Stimulated activated CD4-positive, alpha-beta T cell treated with anti-CD3 and anti-CD28 coated beads, TNF-alpha, amount 100 ng/mL, for 4 hours (primary cell): ENCODE data around the gene SEC14L3.

ENCODE experiments used
- DNase-seq, 3 experiments: peaks; one replicate each; pipeline ENCODE4 v3.0.0-alpha.2; 2020; ENCODE audit warnings: low read depth in 3 of 3

Gene SEC14L3

DNA sequence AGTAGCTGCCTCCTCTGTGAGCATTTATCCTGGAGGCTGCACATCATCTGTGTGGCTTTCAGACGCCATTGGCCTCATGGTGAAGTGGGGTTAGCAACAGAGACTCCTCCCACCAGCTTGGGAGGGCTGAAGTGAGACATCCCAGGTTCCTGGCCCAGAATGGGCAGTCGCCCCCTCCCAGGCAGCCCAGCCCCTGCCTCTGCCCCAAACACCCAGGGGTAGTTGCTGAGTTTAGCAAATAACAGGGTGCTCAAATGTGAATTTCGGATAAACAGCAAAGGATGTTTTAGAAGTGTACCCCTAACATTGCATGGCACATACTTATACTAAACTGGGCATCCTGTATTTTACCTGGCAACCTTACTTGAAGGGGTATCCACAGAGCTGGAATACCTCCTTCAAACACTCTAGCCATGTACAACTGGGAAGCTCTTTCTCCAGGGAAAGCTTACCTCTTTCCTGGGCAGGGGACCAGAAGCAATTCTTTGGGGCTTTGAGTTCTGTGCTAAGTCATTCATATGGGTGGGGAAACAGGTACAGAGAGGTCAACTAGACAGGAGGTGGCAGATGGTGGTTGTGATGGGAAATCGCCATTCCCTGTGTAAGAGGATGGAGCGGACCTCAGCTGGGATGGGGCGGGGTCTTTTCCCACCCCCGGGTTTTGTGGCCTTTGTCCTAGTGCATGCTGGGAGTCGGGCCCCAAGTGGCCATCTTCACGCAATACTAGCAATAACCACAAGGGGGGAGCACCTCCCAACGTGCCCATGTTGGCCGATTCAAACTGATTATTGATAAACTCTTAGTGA is 27.0 kb downstream of the SEC14L3 start:
- no peak for DNase-seq

DNA sequence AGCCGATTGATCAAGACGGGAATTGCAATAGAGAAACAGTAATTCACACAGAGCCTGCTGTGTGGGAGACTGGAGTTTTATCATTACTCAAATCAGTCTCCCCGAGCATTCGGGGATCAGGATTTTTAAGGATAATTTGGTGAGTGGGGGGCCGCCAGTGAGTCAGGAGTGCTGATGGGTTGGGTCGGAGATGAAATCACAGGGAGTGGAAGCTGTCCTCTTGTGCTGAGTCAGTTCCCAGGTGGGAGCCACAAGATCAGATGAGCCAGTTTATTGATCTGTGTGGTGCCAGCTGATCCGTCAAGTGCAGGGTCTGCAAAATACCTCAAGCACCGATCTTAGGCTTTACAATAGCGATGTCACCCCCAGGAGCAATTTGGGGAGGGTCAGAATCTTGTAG is 30.7 kb downstream of the SEC14L3 start:
- DNase-seq = no peak

DNA sequence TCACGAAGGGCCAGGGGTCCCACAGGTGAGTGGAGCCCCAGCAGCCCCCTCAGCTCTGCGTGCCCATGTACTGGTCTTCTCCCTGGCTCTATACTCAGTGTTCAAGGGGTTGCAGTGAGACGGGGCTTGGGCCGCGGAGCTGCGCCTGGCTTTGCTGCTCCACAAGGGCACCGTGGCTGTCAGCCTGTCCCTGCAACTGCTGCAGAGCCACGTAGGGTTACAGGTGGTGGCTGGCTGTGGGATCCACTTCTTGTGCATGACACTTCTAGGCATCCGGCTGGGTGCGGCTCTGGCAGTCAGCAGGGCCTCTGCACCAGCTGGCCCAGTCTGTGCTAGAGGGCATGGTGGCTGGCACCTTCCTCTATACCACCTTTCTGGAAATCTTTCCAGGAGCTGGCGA is 32.0 kb downstream of the SEC14L3 start:
- DNase-seq = no peak

DNA sequence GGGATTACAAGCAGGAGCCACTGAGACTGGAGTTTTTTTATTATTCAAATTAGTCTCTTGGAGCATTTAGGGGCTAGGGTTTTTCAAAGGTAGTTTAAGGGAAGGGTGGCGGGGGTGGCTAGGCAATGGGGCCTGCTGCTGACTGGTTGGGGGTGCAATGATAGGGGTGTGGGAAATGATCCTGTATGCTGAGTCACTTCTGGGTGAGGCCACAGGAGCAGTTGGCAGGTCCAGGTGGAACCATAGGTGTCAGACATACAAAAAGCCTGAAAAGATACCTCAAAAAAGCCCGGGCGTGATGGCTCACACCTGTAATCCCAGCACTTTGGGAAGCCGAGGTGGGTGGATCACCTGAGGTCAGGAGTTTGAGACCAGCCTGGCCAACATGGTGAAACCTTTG is 32.6 kb downstream of the SEC14L3 start:
- DNase-seq = no peak

DNA sequence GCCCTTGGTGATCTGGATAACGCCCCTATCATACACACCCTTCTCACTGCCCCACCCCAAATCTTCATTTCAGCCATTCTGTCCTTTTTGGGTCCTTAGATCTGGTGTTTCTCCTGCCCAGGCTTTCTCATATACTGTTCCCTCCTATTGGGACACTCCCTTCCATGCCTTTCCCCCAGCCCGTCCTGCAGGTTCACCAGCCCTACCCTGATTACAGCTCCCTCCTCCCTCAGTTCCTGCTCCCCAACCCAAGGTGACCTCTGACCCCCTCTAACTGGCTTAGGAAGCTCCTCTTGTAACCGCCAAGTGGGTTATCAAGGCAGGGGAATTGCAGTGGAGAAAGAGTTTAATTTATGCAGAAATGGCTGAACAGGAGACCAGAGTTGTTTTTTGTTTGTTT is 33.3 kb downstream of the SEC14L3 start:
- no peak for DNase-seq

DNA sequence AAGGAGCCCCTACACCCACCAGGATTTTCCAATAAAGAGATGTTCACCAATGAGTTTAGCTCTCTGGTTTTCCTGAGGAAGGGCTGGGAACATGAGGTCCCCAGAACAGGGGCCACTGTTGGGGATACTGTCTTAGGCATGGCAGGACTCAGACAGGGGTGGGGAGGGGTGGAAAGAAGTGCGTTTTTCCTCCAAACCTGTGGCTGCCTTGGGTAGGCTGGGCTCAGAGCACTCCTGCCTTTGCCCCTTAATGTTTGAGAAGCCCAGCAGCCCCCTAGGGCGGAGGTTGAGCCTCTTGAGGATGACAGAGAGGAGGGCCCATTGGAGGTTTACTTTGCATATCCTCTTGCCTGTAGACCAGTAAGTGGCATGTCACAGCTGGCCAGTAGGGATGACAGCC is 35.6 kb downstream of the SEC14L3 start:
- DNase-seq = no peak

DNA sequence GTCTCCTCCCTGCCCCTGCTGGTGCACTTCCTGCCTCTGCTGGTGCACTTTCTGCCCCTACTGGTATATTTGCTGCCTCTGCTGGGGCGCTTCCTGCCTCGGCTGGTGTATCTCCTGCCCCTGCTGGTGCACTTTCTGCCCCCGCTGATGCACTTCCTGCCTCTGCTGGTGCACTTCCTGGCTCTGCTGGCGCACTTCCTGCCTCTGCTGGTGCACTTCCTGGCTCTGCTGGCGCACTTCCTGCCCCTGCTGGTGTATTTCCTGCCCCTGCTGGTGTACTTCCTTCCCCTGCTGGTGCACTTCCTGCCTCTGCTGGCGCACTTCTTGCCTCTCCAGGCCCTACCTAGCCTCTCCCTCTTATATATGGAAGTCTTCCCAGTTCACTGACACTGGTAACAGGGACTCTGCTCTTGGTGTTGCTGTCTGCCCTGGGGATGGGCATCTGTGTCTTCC is 36.1 kb downstream of the SEC14L3 start:
- peak; percentile 42 to 63 (median 52) for DNase-seq

DNA sequence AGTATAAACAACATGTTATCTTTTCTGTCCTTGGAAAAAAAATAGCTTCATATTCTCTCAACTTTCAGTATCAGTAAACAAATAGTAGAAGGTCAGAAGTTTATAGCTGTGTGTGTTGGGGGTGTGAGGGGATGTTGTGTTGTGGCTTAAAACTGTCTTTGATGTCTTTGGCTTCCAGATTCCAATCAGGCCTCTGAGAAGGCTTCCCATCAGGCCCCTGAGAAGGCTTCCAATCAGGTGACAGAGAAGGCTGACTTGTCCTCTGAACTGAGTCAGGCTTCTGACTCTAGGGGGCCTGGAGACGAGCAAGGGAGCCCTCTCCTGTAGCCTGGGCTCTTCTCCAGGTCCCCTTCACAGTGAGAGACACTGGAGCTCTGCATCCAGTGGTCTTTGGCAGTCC is 37.0 kb downstream of the SEC14L3 start:
- DNase-seq = no peak

DNA sequence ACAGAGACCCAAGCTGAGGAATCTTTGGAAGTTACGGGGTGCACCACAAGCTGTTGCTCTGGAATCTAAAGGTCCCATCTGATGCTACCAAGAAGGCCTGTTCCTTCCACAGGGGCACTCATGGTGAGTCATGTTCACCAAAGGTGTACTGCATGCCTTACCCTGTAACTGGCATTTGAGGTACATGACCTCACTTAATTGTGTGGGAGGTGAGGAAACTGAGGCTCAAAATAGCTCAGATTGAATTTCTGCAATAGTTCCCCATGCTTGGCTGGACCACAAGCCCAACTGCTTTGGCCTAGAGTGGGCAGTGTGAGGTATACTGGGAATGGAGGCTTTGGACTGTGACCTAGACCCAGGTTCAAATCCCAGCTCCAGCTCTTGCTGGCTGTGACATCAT is 38.0 kb downstream of the SEC14L3 start:
- no peak for DNase-seq

DNA sequence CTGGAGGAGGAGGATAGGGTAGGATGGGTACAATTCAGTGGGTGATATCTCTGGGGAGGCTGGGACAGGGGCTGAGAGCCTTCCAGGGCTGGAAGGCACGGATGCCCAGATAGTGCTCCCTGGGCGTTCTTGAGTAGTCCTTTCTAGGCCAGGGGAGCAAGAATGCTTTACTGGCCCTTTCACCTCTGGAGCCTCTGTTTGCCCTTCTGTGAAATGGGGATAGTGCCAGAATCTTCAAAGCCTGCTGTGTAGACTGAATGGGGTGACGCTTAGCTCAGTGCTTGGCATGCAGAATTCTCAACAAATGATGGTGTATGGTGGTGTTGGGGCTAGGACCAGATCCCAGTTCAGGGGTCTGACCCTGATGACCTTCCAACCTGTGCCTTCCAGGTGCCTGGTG is 38.6 kb downstream of the SEC14L3 start:
- no peak for DNase-seq

DNA sequence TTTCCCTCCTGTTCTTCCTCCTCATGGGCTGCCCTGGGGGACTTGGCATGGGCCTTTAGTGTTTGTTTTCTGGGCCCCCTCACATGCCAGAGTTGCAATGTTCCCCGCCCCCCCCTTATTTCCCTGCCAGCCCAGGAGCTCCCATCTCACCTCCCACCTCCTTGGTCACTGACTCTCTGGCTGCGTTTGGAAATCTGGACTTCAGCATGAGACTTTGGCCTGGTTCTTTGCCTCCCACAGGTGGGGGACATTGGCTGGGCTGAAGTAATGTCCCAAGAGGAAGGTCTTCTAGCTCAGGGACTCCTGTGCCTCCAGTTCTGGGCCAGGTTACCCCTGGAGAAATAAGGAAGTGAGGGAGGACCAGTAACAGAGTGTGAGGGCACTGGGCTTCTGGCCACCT is 39.3 kb downstream of the SEC14L3 start:
- no peak for DNase-seq

DNA sequence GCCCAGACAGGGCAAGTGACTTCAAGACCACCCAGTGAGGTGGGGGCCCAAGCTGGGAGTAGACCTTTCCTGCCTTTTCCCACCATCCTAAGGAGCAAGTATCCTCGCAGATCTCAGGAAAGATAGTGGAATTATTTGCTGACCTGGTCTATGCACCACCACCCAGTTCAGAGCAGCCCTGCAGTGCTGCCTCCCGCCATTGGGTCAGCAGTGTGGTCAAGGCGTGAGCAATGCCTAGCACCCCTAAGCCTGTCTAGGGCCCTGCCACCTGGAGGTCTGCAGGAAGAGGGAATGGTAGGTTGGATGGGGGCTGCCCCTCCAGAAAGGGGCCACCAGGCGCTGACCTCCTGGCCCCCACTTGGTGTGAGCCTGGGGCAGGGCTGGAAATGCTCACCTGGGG is 39.7 kb downstream of the SEC14L3 start:
- DNase-seq = no peak

DNA sequence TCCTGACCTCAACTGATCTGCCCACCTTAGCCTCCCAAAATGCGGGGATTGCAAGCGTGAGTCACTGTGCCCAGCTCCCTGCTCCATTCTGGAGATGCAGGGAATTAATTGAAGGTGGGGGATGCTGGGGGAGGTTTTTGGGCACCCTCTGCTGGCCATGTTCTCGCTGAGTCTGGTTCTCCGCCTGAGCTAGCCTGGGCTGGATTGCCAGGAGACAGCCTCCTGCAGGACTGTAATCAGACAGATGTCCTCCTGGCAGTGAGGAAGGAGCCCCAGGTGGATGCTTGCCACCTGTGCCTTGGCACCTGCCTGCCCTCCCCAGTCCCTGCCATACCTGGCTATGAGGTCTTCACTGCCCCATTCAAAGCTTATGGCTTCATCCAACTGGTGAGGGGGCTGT is 40.9 kb downstream of the SEC14L3 start:
- DNase-seq = no peak

DNA sequence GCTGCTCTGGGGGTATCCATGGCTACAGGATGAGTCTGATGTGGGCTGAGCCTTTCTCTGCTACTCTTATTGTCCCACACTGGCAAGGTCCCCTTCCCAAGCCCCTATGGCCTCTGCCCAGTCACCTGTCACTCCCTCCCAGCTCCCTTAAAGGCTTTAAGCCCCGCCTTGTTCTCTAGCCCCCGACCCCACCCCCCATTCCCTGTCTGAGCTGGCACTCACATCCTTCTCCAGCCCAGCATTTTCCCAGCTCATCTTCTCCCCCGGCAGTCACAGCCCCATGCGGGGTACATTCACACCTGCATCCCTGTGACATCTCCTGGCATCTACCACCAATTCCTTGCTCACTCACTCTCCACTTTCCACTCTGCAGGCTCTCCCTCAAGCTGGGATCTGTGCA is 41.9 kb downstream of the SEC14L3 start:
- DNase-seq = no peak

DNA sequence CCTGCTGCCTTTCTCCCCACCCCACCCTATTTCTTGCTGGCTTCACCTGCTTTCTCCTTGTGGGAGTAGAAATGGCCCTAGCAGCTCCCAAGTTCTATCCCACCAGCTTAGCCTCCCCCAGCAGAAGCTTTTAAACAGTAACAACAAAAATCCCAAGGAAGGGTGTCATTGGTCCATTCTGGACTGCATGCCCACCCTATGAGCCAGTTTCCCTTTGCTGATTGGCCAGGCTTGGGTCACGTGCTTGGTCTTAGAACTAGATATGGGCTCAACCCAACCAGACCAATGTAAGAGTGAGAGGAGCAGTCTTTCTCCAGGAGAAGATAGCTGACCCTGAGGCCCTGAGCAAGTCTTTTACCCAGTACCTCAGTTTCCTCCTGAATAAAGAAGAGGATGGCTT is 43.9 kb downstream of the SEC14L3 start:
- DNase-seq = no peak

DNA sequence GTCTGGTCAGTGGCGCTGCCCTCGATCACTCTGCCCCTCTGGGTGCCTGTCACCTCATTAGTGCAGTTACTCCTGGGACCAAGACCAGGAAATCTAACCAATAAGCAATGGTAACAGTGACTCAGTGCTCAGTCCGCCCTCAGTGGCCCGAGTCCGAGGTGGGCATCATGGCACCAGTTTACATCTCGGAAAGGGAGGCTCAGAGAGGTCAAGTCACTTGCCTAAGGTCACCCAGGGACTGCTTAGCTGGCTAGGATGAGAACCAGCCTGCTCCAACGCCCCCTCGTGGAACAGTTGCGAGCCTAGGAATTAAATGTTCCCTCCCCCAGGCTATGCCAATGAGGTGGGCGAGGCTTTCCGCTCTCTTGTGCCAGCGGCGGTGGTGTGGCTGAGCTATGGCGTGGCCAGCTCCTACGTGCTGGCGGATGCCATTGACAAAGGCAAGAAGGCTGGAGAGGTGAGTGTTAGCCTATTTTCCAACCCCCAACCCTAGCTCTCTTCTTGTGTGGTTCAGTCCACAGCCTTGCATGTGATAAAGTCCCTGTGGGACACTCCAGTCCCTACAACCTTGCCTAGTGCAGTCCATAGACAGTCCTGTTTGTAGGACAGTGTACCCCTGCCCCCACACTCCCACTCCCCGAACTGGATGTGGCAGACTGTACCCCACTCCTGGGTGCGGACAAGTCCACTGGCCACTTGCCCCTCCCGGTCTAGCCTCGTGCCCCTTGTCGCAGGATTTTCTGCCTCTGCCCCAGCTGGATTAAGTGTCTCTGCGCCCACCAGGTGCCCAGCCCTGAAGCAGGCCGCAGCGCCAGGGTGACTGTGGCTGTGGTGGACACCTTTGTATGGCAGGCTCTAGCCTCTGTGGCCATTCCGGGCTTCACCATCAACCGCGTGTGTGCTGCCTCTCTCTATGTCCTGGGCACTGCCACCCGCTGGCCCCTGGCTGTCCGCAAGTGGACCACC is 45.1 kb downstream of the SEC14L3 start:
- peak; percentile 73 to 79 (median 78) for DNase-seq

DNA sequence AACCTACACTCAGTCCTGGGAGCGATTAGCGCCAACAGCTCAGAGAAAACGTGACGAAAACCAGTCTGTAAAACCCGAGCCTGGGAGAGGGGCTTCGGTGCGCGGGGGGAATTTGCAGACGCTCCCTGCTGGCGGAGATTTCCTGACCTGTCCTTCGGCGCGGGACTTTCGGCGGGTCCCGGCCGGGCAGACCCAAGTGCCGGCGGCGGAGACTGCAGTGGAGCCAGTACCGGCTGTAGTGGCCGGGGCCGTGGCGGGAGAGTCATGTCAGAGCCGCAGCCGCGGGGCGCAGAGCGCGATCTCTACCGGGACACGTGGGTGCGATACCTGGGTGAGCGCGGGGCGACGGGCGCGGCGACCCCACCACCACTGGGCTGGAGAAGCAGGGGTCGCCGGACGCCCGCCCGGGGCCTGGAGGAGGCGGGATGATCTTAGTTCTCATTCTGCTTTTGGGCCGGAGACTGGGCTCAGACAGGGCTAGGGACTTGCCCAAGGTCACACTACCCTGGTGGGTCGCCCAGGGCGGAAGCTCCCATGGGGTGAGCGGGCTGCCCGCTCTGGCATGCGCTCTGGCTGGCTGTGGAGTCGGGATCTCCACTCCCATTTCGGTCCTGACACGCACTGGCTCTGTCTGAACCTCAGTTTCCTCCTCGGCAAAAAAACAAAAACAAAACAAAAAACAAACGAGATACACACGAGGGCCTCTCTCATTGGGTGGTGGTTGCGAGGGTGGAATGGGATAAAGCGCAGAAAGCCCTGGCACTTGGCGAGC is 46.0 kb downstream of the SEC14L3 start, which contains the start of gene MTFP1:
TSS of gene MTFP1 (plus strand) at position 153 of the 772 bp plus-strand sequence. CDS start at position 265, 112 bp downstream.
- peak; percentile 15 to 42 (median 33) for DNase-seq

DNA sequence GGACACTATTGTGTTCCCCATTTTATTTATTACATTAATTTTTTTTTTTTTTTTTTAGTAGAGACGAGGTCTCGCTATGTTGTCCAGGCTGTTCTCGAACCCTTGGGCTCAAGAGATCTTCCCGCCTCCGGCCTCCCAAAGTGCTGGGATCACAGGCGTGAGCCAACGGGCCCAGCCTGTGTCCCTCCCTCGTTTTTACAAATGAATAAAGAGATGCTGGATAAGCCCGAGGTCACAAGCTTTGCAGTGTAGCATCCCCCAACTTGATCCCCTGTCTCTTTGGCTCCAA is 46.5 kb downstream of the SEC14L3 start:
- no peak for DNase-seq

DNA sequence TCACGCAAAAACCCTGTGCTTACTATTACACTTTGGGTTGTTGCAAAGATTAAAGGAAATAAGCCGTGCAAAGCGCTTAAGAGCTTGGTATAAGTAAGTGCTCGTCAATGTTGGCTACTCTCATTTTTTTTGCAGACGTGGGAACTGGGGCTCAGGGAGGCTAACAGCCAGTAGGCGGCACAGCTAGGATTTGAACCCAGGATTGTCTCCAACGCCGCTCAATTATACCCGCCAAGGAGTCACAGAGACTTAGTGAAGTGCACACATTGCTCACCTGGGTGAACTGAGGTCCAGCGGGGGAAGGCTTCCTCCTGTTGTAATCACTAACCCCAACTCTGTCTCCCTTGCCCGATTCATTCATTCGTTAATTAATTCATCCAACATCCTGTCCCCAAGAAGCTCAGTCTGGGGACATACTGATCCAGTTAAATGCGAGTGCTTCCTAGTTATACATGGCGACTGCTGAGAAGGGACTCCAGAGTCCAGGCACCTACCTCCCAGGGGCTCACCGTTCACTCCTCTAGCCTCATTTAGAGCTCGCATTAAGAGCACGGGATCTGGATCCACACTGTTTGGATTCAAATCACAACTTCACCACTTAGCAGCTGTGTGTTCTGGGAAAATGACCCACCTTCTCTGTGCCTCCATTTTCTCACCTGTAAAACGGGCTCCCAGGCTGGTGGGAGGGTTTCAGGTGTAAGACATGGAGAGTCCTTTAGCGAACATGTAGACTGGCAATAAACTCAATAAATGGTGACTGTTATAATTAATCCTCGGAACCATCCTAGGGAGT is 47.1 kb downstream of the SEC14L3 start:
- no peak for DNase-seq

DNA sequence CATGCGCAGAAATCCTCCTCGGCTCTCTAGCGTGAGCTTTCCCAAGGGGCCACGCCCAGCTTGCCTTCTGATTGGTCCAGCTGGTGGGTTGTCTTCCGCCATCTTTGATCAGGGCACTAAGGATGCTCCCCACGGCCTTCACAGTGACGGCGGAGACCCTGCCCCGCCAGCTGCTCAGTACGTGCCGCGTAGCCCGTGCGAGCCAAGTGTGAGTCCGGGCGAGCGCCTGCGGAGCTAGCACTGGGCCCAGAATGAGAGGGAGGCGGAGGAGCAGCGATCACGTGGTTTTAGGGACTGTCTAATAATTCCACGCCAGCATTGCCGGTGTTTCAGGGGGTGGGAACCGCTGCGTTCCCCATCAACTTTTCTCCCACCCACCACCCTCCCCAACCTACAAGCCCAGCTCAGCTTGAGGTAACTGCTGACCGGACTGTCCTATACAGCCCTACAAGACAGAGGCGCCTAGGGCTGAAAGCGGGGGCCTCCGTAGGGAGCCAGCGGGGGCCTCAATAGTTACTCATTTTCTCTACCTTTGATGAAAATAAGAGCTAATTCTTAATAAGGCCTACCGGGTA is 47.8 kb downstream of the SEC14L3 start:
- DNase-seq = peak; percentile 90 to 97 (median 93)
